ENCODE data around the gene MCC. TPM values are rescaled to one million over a fixed set of nuclear protein-coding genes. Genes with fewer than 3 reads are reported as not detected.
A peak's percentile ranks its signal among the peaks of the same experiment; 100 is the strongest.
"Not testable (repeated sequence)": the region's sequence is repeated elsewhere in the genome, so short reads cannot be mapped to it uniquely, and the experiment has no call there.

Gene MCC
- total and polyA plus RNA-seq, 4 donors, result 9.0 to 47.3 (median 14.7) TPM

DNA sequence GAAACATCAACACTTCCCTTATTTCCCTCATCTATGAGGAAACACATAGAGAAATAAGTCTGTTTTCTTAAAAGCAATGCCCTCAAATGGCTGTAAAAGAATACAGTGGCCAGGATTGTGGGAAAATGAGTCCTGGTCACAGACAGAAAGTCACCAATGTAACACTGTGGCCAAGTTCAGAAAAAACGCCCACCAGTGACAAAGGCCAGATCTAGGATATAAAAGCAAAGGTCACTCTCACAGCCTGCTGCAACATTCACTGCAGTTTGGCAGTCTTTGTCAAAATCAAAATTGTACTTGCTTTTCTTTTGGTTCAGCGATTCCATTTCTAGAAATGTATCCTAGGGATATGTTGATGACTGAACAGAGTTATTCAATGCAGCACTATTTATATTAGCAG, 84.0 kb downstream of the MCC start:
- no peaks in the 10 kb centered on the region for H3K36me3 ChIP-seq (ENCODE audit: control insufficient read depth in 4 of 4, insufficient read depth in 3 of 4, low read depth in 1 of 4, low read length in 3 of 4)
- 25% methylated on average over 2 of the region's 2 CpGs for WGBS
- no peak overlapping the region for H3K4me3 ChIP-seq (ENCODE audit: low read depth in 1 of 3, low read length in 3 of 3)
- no peaks in the 10 kb centered on the region for H3K27me3 ChIP-seq (ENCODE audit: control insufficient read depth in 4 of 4, insufficient read depth in 4 of 4, low read length in 3 of 4)
- no peak overlapping the region for H3K27ac ChIP-seq (ENCODE audit: low read depth in 1 of 2, low read length in 2 of 2)
- no peaks in the 10 kb centered on the region for H3K9me3 ChIP-seq (ENCODE audit: control insufficient read depth in 4 of 4, low read length in 3 of 4)
- DNase-seq (ENCODE audit: low spot score), result no peak
- peak in 1 of 2 donors; percentile 50 for TF ChIP-seq EGR1 (IDR thresholded peaks at IDR 0.05; ENCODE audit: low read depth in 2 of 2)
- TF ChIP-seq, protein P1, sequence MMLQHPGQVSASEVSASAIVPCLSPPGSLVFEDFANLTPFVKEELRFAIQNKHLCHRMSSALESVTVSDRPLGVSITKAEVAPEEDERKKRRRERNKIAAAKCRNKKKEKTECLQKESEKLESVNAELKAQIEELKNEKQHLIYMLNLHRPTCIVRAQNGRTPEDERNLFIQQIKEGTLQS (IDR thresholded peaks at IDR 0.05), result no peak
- TF ChIP-seq HNF4A (conservative IDR thresholded peaks at IDR 0.05), result peak; percentile 87 to 89
- peak in 1 of 2 donors; percentile 24 for TF ChIP-seq RAD21 (IDR thresholded peaks at IDR 0.05)
- TF ChIP-seq, protein P2, sequence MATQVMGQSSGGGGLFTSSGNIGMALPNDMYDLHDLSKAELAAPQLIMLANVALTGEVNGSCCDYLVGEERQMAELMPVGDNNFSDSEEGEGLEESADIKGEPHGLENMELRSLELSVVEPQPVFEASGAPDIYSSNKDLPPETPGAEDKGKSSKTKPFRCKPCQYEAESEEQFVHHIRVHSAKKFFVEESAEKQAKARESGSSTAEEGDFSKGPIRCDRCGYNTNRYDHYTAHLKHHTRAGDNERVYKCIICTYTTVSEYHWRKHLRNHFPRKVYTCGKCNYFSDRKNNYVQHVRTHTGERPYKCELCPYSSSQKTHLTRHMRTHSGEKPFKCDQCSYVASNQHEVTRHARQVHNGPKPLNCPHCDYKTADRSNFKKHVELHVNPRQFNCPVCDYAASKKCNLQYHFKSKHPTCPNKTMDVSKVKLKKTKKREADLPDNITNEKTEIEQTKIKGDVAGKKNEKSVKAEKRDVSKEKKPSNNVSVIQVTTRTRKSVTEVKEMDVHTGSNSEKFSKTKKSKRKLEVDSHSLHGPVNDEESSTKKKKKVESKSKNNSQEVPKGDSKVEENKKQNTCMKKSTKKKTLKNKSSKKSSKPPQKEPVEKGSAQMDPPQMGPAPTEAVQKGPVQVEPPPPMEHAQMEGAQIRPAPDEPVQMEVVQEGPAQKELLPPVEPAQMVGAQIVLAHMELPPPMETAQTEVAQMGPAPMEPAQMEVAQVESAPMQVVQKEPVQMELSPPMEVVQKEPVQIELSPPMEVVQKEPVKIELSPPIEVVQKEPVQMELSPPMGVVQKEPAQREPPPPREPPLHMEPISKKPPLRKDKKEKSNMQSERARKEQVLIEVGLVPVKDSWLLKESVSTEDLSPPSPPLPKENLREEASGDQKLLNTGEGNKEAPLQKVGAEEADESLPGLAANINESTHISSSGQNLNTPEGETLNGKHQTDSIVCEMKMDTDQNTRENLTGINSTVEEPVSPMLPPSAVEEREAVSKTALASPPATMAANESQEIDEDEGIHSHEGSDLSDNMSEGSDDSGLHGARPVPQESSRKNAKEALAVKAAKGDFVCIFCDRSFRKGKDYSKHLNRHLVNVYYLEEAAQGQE (IDR thresholded peaks at IDR 0.05), result peak; percentile 37
- TF ChIP-seq HNF4G (IDR thresholded peaks at IDR 0.05), result peak; percentile 34
- peak; percentile 75 for TF ChIP-seq SP1 (IDR thresholded peaks at IDR 0.05)
- no peak for TF ChIP-seq YY1 (IDR thresholded peaks at IDR 0.05)
- peak; percentile 61 to 62 for TF ChIP-seq RXRA (IDR thresholded peaks at IDR 0.05)
- no peak for TF ChIP-seq GABPA (IDR thresholded peaks at IDR 0.05 in 1 of 2, conservative IDR thresholded peaks at IDR 0.05 in 1 of 2)
- TF ChIP-seq, protein P3, sequence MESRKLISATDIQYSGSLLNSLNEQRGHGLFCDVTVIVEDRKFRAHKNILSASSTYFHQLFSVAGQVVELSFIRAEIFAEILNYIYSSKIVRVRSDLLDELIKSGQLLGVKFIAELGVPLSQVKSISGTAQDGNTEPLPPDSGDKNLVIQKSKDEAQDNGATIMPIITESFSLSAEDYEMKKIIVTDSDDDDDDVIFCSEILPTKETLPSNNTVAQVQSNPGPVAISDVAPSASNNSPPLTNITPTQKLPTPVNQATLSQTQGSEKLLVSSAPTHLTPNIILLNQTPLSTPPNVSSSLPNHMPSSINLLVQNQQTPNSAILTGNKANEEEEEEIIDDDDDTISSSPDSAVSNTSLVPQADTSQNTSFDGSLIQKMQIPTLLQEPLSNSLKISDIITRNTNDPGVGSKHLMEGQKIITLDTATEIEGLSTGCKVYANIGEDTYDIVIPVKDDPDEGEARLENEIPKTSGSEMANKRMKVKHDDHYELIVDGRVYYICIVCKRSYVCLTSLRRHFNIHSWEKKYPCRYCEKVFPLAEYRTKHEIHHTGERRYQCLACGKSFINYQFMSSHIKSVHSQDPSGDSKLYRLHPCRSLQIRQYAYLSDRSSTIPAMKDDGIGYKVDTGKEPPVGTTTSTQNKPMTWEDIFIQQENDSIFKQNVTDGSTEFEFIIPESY (IDR thresholded peaks at IDR 0.05), result no peak
- no peak for TF ChIP-seq FOXA2 (IDR thresholded peaks at IDR 0.05)
- peaks cover 0 to 10% (median 2%) of the 10 kb centered on the region in 4 donors for H3K4me1 ChIP-seq (ENCODE audit: control insufficient read depth in 4 of 4, insufficient read depth in 4 of 4, low read length in 3 of 4)
- H3K9ac ChIP-seq (ENCODE audit: low read depth in 1 of 2, low read length in 2 of 2), result no peak overlapping the region

DNA sequence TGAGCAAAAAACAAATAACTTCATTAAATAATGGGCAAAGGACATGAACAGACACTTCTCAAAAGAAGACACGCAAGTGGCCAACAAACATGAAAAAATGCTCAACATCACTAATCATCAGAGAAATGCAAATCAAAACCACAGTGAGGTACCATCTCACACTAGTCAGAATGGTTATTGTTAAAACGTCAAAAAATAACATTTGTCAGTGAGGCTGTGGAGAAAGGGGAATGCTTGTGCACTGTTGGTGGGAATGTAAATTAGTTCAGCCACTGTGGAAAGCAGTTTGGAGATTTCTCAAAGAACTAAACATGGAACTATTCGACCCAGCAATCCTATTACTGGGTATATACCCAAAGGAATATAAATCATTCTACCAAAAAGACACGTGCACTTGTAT, 90.3 kb downstream of the MCC start:
- H3K27ac ChIP-seq (ENCODE audit: low read depth in 1 of 2, low read length in 2 of 2); DNase-seq (ENCODE audit: low spot score); H3K9ac ChIP-seq (ENCODE audit: low read depth in 1 of 2, low read length in 2 of 2); H3K4me3 ChIP-seq (ENCODE audit: low read depth in 1 of 3, low read length in 3 of 3); H3K4me1 ChIP-seq (ENCODE audit: control insufficient read depth in 4 of 4, insufficient read depth in 4 of 4, low read length in 3 of 4); H3K27me3 ChIP-seq (ENCODE audit: control insufficient read depth in 4 of 4, insufficient read depth in 4 of 4, low read length in 3 of 4); H3K9me3 ChIP-seq (ENCODE audit: control insufficient read depth in 4 of 4, low read length in 3 of 4); H3K36me3 ChIP-seq (ENCODE audit: control insufficient read depth in 4 of 4, insufficient read depth in 3 of 4, low read depth in 1 of 4, low read length in 3 of 4): not testable (repeated sequence)
- 77% methylated on average over 4 of the region's 4 CpGs for WGBS

DNA sequence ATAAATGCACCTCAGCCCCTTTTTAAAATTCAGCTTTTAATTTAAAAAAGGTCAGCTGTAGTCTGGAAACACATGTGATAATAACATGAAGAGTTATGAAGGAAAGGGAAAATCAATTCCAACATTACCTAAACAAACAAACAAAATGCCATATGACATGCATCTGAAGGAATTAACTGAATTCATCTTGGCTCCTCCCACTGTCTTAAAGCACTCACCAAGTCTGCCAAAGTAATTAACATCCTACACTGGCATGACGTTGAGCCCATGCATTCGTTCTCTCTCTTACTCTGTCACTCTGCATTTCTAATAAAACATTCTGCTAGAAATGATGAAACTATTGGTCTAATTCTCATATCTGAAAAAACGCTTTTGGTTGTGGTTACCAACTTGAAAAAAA, 91.2 kb downstream of the MCC start:
- TF ChIP-seq TAF1 (conservative IDR thresholded peaks at IDR 0.05), result no peak
- no peaks in the 10 kb centered on the region for H3K4me1 ChIP-seq (ENCODE audit: control insufficient read depth in 4 of 4, insufficient read depth in 4 of 4, low read length in 3 of 4)
- no peaks in the 10 kb centered on the region for H3K9me3 ChIP-seq (ENCODE audit: control insufficient read depth in 4 of 4, low read length in 3 of 4)
- DNase-seq (ENCODE audit: low spot score), result no peak
- no peaks in the 10 kb centered on the region for H3K36me3 ChIP-seq (ENCODE audit: control insufficient read depth in 4 of 4, insufficient read depth in 3 of 4, low read depth in 1 of 4, low read length in 3 of 4)
- 85% methylated on average over 3 of the region's 3 CpGs for WGBS
- no peak overlapping the region for H3K27ac ChIP-seq (ENCODE audit: low read depth in 1 of 2, low read length in 2 of 2)
- no peak overlapping the region for H3K4me3 ChIP-seq (ENCODE audit: low read depth in 1 of 3, low read length in 3 of 3)
- H3K9ac ChIP-seq (ENCODE audit: low read depth in 1 of 2, low read length in 2 of 2), result no peak overlapping the region
- H3K27me3 ChIP-seq (ENCODE audit: control insufficient read depth in 4 of 4, insufficient read depth in 4 of 4, low read length in 3 of 4), result no peaks in the 10 kb centered on the region

Data from liver (tissue), 9 donors.